Stimulated activated CD4-positive, alpha-beta T cell treated with anti-CD3 and anti-CD28 coated beads, TNF-alpha, amount 100 ng/mL, for 1 hour (primary cell): ENCODE measurements around the gene ZNF768.
"Not testable (repeated sequence)": the region's sequence is repeated elsewhere in the genome, so short reads cannot be mapped to it uniquely, and the experiment has no call there.

Experiments used
- DNase-seq, 3 donors: peaks; one replicate each; pipeline ENCODE4 v3.0.0-alpha.2; 2020; ENCODE audit warnings: low read depth in 3 of 3, low spot score in 1 of 3

Gene ZNF768

GRCh38 chr16:30511509-30511908 is 14.9 kb downstream of the ZNF768 start:
- DNase-seq: no peak

GRCh38 chr16:30510376-30510938 is 15.9 kb downstream of the ZNF768 start:
- DNase-seq: no peak

- no peak for DNase-seq
Measured at GRCh38 chr16:30509081-30509765, 17.1 kb downstream of the ZNF768 start.

GRCh38 chr16:30503403-30504296 is 22.7 kb downstream of the ZNF768 start:
- no peak for DNase-seq

GRCh38 chr16:30499284-30499683 is 27.1 kb downstream of the ZNF768 start:
- no peak for DNase-seq

- DNase-seq: no peak
Measured at GRCh38 chr16:30494709-30495108, 31.7 kb downstream of the ZNF768 start.

GRCh38 chr16:30493941-30494488 is 32.4 kb downstream of the ZNF768 start:
- DNase-seq: no peak

- DNase-seq: no peak
Measured at GRCh38 chr16:30491744-30492308, 34.5 kb downstream of the ZNF768 start.

- no peak for DNase-seq
Measured at GRCh38 chr16:30491229-30491628, 35.1 kb downstream of the ZNF768 start.

- DNase-seq: no peak
Measured at GRCh38 chr16:30490210-30490609, 36.2 kb downstream of the ZNF768 start.

- no peak for DNase-seq
Measured at GRCh38 chr16:30488764-30489605, 37.4 kb downstream of the ZNF768 start.

GRCh38 chr16:30485818-30486436 is 40.4 kb downstream of the ZNF768 start:
- no peak for DNase-seq

- no peak for DNase-seq
Measured at GRCh38 chr16:30484887-30485286, 41.5 kb downstream of the ZNF768 start.

- DNase-seq: no peak
Measured at GRCh38 chr16:30482366-30482765, 44.0 kb downstream of the ZNF768 start.

- no peak for DNase-seq
Measured at GRCh38 chr16:30481381-30481780, 45.0 kb downstream of the ZNF768 start.

GRCh38 chr16:30478766-30479478 is 47.4 kb downstream of the ZNF768 start:
- DNase-seq: no peak

GRCh38 chr16:30477773-30478172 is 48.6 kb downstream of the ZNF768 start:
- DNase-seq: not testable (repeated sequence)

GRCh38 chr16:30476991-30477390 is 49.4 kb downstream of the ZNF768 start:
- no peak for DNase-seq

GRCh38 chr16:30474684-30475083 is 51.7 kb downstream of the ZNF768 start:
- no peak for DNase-seq
